Left ventricle myocardium inferior (tissue), 1 donor: ENCODE measurements around the gene SPTLC3. TPM values are rescaled to one million over a fixed set of nuclear protein-coding genes. Genes with fewer than 3 reads are reported as not detected.

Experiments used
- DNase-seq: peaks from one replicate; pipeline ENCODE4 v3.0.0-alpha.2; 2020
- H3K27ac ChIP-seq: fragments of 200-600 bp; replicated peaks from 2 replicates; pipeline ENCODE4 v1.8.0; 2021
- H3K27me3 ChIP-seq: fragments of 200-600 bp; 2 replicates; pipeline ENCODE4 v1.8.0; 2021; ENCODE audit warnings: low read depth
- H3K36me3 ChIP-seq: fragments of 200-600 bp; 2 replicates; pipeline ENCODE4 v1.8.0; 2021
- H3K4me1 ChIP-seq: fragments of 200-600 bp; 2 replicates; pipeline ENCODE4 v1.8.0; 2021
- H3K4me3 ChIP-seq: fragments of 200-600 bp; 2 replicates; pipeline ENCODE4 v1.8.0; 2021; ENCODE audit warnings: mild to moderate bottlenecking, moderate library complexity
- H3K9me3 ChIP-seq: fragments of 200-600 bp; replicated peaks from 2 replicates; pipeline ENCODE4 v1.8.0; 2021
- intact Hi-C: fragments of 100-400 bp; cut with micrococcal nuclease; formaldehyde crosslinking; loops from one replicate; pipeline ENCODE4 v1.11.0; 2022
- total RNA-seq: library from RNA; stranded (reverse); fragmentation: NEBNext Ultra II Directional; extraction: Animal tissue kit (Norgen Biotek cat#: 25700); gene quantifications from one replicate; pipeline ENCODE4 v1.2.1, GENCODE V29; 2021
- TF ChIP-seq, protein P1 (sequence below): fragments of 200-600 bp; IDR thresholded peaks from 2 replicates; pipeline ENCODE4 v1.8.0; 2021; ENCODE audit warnings: antibody characterized with exemption, mild to moderate bottlenecking, borderline replicate concordance
- donor health status: DM: no; HTN: yes; CAD: no; lungs with severe emphysema.

SPTLC3 gene
- total RNA-seq, 1 donor from 2014 or later: 9.0 TPM

DNA sequence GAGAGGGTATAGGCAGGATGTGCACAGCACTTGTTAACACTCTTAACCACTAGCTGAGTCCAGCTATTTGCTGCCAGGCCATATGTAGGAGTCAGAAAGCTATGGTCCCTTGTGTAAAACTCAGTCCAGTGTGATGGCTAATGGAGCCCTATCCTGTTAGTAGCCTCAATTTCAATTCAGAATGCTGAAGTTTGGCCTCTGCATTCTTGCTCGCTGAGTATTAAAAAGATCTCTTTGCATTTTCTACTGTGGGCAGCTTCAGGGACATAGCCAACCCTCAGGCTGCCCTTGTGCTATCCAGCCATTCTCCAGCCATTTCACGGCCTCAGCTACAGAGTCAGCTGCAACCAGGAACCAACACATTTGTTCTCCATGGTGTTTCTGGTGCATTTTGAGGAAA, 92.5 kb downstream of the SPTLC3 start:
- TF ChIP-seq, protein P1, sequence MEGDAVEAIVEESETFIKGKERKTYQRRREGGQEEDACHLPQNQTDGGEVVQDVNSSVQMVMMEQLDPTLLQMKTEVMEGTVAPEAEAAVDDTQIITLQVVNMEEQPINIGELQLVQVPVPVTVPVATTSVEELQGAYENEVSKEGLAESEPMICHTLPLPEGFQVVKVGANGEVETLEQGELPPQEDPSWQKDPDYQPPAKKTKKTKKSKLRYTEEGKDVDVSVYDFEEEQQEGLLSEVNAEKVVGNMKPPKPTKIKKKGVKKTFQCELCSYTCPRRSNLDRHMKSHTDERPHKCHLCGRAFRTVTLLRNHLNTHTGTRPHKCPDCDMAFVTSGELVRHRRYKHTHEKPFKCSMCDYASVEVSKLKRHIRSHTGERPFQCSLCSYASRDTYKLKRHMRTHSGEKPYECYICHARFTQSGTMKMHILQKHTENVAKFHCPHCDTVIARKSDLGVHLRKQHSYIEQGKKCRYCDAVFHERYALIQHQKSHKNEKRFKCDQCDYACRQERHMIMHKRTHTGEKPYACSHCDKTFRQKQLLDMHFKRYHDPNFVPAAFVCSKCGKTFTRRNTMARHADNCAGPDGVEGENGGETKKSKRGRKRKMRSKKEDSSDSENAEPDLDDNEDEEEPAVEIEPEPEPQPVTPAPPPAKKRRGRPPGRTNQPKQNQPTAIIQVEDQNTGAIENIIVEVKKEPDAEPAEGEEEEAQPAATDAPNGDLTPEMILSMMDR: no peak
- no peak for DNase-seq
- no peak overlapping the region for H3K4me3 ChIP-seq
- intact Hi-C loops: no loop called here
- H3K4me1 ChIP-seq: peaks cover 19% of the 10 kb centered on the region
- H3K27me3 ChIP-seq: no peaks in the 10 kb centered on the region
- H3K27ac ChIP-seq: no peak overlapping the region
- H3K36me3 ChIP-seq: no peaks in the 10 kb centered on the region
- H3K9me3 ChIP-seq: no peaks in the 10 kb centered on the region

DNA sequence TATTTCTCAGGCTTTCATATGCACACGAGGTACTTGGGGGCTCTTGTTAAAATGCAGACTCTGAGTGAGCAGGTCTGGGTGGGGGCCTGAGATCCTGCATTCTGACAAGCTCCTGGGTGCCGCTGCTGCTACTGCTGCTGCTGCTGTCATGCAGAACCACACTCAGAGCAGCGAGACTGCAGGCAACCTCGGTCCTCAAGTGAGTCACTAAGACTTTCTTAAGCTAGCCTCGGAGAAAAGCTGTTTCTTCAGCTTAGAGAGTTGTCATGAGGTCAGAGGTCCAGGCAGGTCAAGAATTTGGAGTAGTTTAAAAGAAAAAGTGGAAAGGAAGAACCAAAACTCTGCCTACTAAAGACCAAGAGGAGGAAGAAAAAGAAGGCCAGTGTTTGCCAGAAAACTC, 92.9 kb downstream of the SPTLC3 start:
- TF ChIP-seq, protein P1: no peak
- no peak for DNase-seq
- intact Hi-C loops: no loop called here

DNA sequence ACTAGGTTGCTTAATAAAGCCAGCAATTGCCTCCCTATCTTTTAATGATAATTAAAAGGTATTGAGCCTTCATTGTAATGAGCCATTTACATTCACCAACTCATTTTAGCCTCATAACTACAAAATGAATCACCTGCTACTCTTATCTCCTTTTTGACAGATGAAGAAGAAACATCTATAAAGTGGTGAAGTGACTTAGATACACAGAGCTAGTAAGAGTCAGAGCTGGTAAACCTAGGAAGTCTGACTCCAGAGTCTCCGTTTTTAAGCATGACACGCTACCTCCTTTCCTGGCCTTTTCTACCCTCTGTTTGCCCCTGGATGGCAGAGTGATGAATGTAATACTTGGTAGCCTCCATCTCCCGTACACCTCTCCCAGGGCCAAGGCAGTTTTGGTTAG, 93.5 kb downstream of the SPTLC3 start:
- H3K27ac ChIP-seq: no peak overlapping the region
- TF ChIP-seq, protein P1: no peak
- H3K4me3 ChIP-seq: no peak overlapping the region
- intact Hi-C loops: no loop called here
- H3K9me3 ChIP-seq: no peaks in the 10 kb centered on the region
- no peaks in the 10 kb centered on the region for H3K36me3 ChIP-seq
- H3K4me1 ChIP-seq: peaks cover 16% of the 10 kb centered on the region
- DNase-seq: no peak
- no peaks in the 10 kb centered on the region for H3K27me3 ChIP-seq

More for the DNA sequence above, 92.9 kb downstream of the SPTLC3 start:
- Histone ChIP-seq H3K27ac (no peak overlapping the region), H3K36me3 (no peaks in the 10 kb centered on the region), H3K4me3 (no peak overlapping the region), H3K27me3 (no peaks in the 10 kb centered on the region), H3K4me1 (peaks cover 20% of the 10 kb centered on the region), H3K9me3 (no peaks in the 10 kb centered on the region)

DNA sequence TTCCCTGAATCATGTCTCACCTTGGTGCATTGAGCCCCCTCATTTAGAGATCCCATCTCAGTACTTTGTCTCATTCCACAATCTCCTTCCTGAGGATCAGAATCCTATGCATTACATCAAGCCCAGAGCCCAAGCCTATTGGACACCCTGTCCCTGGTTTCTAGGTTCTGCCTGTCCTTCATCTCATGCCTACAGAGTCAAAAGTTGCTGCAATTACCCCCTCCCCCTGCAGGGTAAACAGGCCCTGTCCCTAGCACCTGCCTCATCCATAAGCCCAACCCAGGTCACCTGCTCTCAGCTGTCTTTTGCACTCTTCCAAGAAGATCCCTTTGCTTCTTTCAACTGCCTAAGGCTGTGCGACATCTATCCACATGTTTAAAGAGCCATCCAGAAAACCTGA, 93.9 kb downstream of the SPTLC3 start:
- TF ChIP-seq, protein P1: no peak
- no peak overlapping the region for H3K27ac ChIP-seq
- no peaks in the 10 kb centered on the region for H3K36me3 ChIP-seq
- no peaks in the 10 kb centered on the region for H3K9me3 ChIP-seq
- peaks cover 12% of the 10 kb centered on the region for H3K4me1 ChIP-seq
- DNase-seq: no peak
- H3K27me3 ChIP-seq: no peaks in the 10 kb centered on the region
- H3K4me3 ChIP-seq: no peak overlapping the region
- intact Hi-C loops: no loop called here

DNA sequence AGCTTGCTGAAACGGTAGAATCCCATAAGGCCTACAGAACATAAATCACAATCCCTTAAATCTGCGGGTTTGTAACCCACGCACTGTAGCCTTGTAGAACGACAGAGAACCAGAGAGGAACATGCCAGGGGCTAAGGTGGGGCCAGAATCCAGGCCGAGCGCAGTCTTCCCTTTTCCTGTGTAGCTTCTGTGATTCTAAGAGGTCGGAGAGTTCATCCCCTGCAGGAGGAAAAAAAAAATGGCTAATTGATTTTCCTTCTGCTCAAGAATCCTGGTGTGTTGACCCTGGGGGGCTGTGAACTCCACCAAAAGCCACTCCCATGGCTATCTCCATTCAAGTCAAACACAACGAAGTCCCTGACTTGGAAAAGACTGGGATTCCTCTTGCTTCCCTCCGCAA, 96.3 kb downstream of the SPTLC3 start:
- TF ChIP-seq, protein P1: no peak
- Histone ChIP-seq H3K36me3 (no peaks in the 10 kb centered on the region), H3K4me3 (peak overlapping the region; percentile 7), H3K27me3 (no peaks in the 10 kb centered on the region), H3K9me3 (no peaks in the 10 kb centered on the region), H3K27ac (no peak overlapping the region), H3K4me1 (peaks cover 12% of the 10 kb centered on the region)
- intact Hi-C loops: loop anchor here (2.0 kb wide), 1 partner anchor 180 kb away; no protein-coding TSS in a partner anchor
- no peak for DNase-seq
